NCI-H1694 treated with DMSO at 0.1 percent for 48 hours (cell line): ENCODE data around the gene HNRNPL.
"Not testable (repeated sequence)": the region's sequence is repeated elsewhere in the genome, so short reads cannot be mapped to it uniquely, and the experiment has no call there.

Source experiments
- DNase-seq: peaks from one replicate; lab custom pipeline; 2025; lab: John Stamatoyannopoulos, UW

The HNRNPL gene

DNA sequence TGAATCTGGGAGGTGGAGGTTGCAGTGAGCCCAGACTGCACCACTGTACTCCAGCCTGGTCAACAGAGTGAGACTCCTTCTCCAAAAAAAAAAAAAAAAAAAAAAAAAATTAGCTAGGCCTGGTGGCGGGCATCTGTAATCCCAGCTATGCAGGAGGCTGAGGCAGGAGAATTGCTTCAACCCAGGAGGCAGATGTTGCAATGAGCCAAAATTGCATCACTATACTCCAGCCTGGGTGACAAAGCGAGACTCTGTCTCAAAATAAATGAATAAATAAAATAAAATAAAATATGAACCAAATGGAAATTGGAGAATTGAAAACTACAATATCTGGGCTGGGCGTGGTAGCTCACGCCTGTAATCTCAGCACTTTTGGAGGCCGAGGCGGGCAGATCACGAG, 20.6 kb downstream of the HNRNPL start:
- DNase-seq, result not testable (repeated sequence)

GRCh38 chr19:38826856-38827551, 22.8 kb downstream of the HNRNPL start:
- DNase-seq, result no peak

GRCh38 chr19:38825936-38826335, 23.9 kb downstream of the HNRNPL start:
- not testable (repeated sequence) for DNase-seq

GRCh38 chr19:38821230-38821825, 28.5 kb downstream of the HNRNPL start:
- DNase-seq, result not testable (repeated sequence)

- DNase-seq, result no peak
These were observed 30.4 kb downstream of the HNRNPL start for GRCh38 chr19:38819231-38819920.

- no peak for DNase-seq
These were observed 32.7 kb downstream of the HNRNPL start for GRCh38 chr19:38817081-38817480.

- DNase-seq, result no peak
These were observed 33.5 kb downstream of the HNRNPL start for GRCh38 chr19:38816131-38816750.

- no peak for DNase-seq
These were observed 34.5 kb downstream of the HNRNPL start for GRCh38 chr19:38815059-38816001.

GRCh38 chr19:38813932-38814331, 35.9 kb downstream of the HNRNPL start:
- DNase-seq, result not testable (repeated sequence)

DNA sequence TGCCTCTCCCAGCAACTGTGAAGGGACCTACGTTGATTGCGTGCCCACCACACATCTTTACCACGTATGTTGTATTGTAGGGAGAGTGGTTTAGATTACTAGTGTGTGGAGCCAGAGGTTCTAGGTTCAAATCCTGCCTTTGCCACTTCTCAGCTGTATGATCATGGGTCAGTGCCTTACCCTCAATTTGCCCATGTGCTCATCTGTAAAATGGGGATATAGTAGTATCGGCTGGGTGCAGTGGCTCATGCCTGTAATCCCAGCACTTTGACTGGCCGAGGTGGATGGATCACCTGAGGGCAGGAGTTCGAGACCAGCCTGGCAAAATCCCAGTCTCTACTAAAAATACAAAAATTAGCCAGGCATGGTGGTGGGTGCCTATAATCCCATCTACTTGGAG, 36.5 kb downstream of the HNRNPL start:
- DNase-seq, result no peak

DNA sequence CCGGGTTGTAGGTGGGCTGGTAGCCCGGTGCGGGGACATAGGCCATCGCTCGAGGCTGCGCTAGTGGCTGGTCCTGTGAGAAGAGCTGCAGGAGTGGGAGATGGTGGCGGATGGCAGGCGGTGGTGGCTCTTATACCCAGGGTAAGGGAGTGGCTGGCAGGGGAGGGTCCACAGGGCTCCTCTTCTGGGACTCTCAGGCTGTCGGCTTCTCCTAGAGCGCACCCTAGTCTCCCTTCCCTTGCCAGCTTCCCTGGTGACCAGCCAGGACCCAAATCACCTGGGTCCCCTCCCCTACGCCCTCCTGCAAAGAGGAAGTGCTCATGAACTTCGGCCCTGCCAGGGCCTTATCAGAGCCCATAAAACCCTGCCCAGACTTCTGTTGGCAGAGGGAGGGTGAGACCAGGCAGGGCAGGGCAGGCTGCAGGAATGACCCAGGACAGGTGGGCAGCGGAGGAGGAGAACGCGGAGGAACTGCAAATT, 36.9 kb downstream of the HNRNPL start, which contains the start of gene LGALS4:
LGALS4 (minus strand) TSS at position 105 of the 480 bp plus-strand sequence; CDS start at position 46, 59 bp downstream.
- no peak for DNase-seq

DNA sequence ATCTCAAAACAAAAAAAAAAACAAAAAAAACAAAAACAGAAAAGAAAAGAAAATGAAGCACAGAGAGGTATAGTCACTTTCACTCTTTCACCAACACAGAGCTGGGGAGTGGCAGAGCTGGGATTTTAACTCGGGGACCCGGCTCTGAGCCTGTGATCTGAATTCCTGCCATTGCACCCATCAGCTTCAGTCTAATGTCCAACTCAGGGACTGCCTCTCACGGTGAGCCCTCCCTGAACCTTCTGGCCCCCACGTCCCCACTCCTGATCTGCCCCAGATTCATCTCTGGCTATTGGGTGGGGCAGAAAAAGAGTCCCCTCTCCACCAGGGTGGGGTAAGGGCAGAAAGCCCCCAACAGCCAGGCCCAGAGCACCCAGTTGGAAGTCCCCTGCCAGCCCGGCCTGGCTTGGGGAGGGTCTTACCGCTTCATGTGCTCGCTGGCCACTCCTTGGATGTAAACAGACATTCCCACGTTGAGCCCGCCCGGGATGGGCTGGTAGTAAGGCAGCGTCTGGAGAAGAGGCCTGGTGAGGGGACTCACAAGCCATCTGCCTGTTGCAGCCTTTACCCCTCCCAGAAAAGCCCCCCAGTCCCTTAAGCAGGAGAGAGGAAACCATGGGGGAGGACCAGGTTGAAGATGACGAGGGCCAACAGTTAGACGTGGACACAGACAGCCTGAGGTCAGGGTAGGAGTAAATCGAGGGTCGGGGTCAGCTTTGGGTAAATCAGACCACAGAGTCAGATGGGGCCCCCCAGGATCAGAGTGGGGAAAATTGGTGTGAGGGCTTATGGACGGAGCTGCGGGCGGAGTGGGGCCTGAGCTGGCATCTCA, 37.6 kb downstream of the HNRNPL start:
- no peak for DNase-seq

- no peak for DNase-seq
These were observed 40.1 kb downstream of the HNRNPL start for GRCh38 chr19:38809592-38810252.

DNA sequence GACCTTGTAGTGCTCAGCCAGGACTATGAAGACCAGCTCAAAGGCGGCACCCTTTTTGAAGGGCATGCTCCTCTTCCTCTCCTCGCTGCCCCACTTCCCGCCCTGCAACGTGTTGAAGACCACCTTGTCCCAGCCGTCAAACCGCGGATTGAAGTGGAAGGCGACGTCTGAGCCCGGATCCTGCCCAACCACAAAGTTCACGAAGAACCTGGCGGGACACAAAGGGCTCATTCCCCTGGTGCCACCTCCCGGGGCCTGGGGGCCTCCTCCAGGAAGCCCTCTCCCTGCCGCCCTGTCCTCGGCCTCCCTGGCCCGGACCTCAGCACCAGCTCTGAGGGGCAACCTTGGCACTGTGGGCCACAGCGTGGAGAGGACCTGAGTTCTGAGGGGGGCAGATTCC, 41.0 kb downstream of the HNRNPL start:
- DNase-seq, result no peak

GRCh38 chr19:38807374-38808098, 42.2 kb downstream of the HNRNPL start:
- not testable (repeated sequence) for DNase-seq

DNA sequence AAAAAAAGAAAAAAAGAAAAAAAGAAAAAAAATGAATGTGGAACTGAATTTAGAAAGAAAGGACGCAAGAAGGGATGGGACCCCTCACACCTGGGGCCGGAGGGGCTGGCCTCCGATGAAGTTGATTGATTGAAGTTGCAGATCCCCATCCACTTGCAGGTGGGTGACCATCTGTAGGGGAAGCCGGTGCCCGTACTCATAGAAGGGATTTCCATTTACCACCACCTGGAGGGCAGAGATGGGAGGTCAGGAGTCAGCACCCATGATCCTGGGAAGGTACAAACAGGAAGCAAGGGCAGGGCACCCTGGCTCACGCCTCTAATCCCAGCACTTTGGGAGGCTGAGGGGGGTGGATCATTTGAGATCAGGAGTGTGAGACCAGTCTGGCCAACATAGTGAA, 43.4 kb downstream of the HNRNPL start:
- DNase-seq, result no peak

DNA sequence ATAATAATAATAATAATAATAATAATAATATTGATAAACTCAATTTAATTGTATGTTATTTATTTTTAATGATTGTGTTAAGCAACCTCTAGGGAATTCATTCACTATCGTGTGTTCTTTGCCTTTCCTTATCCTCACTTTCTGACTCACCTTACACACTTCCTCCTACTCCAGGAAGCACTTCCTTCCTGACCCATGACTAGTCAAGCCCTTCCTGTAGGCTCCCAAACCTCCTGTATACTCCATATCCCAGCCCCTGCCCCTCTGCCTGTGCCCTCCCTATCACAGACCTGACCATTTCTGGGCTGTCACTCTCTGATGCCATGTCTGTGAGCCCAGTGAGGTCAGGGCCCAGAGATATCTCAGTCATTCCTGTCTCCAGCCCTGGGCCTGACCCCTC, 44.6 kb downstream of the HNRNPL start:
- DNase-seq, result no peak

GRCh38 chr19:38803543-38803942, 46.2 kb downstream of the HNRNPL start:
- DNase-seq, result no peak
